CD4-positive, alpha-beta T cell treated with Interferon gamma for 1 hour (primary cell): ENCODE data around the gene DHX57.
"Not testable (repeated sequence)": the region's sequence is repeated elsewhere in the genome, so short reads cannot be mapped to it uniquely, and the experiment has no call there.

Experiments
- DNase-seq: peaks from one replicate; pipeline ENCODE4 v3.0.0-alpha.2; 2020

The DHX57 gene

DNA sequence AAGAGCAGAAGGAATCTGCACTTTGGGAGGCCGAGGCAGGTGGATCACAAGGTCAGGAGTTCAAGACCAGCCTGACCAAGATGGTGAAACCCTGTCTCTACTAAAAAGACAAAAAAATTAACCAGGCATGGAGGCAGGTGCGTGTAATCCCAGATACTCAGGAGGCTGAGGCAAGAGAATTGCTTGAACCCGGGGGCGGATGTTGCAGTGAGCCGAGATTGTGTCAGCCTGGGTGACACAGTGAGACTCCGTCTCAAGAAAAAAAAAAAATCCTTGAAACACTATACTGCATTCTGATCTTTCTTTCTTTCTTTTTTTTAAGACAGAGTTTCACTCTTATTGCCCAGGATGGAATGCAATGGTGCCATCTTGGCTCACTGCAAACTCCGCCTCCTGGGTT lies 80.7 kb downstream of the DHX57 start:
- DNase-seq = not testable (repeated sequence)

DNA sequence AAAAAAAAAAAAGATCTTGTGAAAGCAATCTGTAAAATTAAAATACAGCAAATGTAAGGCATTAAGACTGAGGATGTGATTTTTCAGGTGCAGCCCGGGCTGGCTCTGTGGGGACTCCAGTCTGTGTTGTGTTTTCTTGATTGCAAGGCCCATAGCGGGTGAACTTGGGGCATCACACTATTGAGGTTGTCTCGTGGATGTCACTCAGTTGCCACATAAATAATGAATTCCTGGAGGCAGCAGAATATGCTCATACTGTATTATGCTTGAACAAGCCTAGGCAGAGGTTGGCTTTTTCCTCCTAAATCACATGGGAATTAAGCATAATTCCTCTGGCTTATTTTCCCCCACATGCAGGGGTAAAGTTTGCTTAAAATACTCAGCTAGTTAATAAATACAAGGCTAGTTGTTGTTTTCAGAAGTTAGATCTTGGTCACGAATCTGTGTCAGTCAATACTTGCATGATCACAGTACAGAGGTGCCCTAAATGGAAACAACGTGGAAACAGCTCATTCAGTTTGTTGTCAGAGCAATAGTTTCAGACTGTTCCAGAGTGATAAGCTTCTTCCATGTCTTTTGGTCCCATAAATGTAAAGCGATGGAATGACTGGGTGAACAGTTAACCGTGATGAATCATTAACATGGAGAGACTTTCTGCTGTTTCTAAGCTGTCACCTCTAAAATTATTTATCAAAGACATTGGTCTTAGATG lies 81.3 kb downstream of the DHX57 start:
- DNase-seq = no peak

DNA sequence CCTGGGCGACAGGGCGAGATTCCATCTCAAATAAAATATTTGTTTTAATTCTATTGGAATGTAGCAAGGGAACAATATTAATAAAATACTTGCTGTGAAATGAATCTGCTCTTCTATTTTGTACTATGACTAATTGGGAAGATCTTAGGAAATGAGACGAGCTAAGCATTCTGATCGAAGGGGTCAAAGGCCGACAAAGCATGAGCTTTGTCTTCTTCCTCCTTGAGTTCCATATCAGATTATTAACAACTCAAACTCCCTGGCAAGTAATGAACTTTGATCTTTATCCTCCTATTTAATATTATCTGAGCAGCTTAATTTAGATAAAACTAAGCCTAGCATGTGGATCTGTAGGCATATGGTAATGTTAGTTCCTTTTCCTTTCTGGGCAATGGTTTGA lies 82.2 kb downstream of the DHX57 start:
- DNase-seq = no peak

DNA sequence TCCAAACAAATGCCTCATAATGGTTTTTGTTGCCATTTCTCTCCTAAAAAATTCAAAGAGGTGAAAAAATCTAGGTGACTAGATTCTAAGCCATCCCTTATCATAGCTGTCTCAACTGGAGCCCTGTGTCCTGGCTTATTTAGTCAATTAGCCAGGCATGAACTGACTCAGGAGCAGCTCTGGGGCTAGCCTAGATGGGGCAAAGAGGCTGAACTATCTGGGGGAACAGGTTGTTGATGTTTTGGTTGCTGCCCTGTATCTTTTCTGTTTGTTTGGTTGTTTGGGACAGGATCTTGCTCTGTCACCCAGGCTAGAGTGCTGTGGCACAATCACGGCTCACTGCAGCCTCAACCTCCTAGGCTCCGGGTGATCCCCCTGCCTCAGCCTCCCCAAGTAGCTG lies 83.0 kb downstream of the DHX57 start:
- DNase-seq = no peak

DNA sequence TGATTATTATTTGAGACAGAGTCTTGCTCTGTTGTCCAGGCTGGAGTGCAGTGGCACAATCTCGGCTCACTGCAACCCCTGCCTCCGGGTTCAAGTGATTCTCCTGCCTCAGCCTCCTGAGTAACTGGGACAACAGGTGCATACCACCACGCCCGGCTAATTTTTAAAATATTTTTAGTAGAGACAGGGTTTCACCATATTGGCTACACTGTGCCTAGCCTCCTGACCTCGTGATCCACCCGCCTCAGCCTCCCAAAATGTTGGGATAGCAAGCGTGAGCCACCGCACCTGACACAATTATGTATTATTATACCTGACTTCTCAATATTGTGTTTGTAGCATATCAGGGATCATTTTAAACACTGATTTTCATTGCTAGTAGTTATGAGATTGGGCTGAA lies 83.4 kb downstream of the DHX57 start:
- not testable (repeated sequence) for DNase-seq

DNA sequence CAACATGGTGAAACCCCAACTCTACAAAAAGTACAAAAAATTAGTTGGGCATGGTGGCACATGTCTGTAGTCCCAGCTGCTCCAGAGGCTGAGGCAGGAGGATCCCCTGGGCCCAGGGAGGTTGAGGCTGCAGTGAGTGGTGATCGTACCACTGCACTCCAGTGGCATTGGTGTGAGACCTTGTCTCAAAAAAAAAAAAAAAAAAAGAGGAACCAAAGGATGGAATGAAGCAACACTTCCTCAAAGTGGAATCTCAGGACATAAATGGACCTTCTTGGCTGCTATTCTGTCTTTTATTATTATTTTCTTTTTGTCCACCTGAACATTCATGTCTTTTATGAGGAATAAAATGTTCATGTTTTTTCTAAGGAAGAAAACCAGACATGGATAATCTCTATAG lies 84.0 kb downstream of the DHX57 start:
- no peak for DNase-seq

DNA sequence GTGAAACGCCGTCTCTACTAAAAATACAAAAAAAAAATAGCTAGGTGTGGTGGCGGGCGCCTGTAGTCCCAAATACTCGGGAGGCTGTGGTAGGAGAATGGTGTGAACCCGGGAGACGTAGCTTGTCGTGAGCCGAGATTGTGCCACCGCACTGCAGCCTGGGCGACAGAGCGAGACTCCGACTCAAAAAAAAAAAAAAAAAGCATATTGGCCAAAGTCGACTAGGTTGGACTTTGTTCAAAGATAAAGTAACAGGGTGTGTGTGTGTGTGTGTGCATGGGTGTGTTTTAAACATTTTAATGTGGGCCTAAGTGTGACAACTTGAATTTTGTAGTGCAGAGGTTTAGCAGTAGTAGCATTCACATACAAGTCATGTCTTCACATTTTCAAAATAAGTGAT lies 86.0 kb downstream of the DHX57 start:
- no peak for DNase-seq

DNA sequence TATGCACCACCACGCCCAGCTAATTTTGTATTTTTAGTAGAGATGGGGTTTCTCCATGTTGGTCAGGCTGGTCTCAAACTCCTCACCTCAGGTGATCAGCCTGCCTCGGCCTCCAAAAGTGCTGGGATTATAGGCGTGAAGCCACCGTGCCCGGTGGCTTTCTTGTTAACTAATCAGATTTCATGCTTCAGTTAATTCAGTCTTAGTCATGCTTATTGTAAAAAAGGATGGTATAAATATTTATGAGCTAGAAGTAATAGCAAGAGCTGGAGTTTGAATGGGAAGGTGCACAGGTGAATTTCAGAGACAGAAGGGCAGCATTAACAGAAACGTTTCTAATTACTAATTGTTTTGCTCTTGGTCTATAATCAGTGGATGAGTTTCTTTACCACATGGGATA lies 87.4 kb downstream of the DHX57 start:
- DNase-seq = no peak

DNA sequence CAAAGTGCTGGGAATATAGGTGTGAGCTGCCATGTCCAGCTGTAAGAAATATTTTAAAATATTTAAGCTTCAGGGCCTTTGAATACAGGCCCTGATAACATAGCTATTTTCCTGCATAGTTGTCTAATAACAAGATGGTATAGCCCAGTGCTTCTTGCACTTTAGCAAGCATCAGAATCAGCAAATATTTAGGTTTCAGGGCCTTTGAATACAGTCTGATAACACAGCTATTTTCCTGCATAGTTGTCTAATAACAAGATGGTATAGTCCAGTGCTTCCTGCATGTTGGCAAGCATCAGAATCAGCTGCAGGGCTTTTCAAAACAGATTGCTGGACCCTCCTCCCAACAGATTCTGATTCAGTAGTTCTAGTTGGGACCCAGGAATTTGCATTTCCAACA lies 92.1 kb downstream of the DHX57 start:
- no peak for DNase-seq

DNA sequence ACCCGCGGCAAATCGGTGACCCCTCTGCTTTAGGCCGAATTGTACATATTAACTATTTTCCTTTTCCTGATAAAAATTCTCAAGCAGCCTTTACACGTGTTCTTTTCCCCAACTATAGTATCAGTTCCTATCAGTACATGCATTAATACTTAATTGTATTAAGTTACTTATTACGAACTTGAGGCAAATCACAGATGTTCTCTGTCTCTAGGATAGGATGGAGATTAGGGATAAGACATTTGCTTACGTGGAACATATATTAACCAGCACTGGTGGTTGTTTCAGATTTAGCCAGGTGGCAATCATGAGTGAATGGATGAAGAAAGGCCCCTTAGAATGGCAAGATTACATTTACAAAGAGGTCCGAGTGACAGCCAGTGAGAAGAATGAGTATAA lies 97.0 kb downstream of the DHX57 start:
- no peak for DNase-seq

DNA sequence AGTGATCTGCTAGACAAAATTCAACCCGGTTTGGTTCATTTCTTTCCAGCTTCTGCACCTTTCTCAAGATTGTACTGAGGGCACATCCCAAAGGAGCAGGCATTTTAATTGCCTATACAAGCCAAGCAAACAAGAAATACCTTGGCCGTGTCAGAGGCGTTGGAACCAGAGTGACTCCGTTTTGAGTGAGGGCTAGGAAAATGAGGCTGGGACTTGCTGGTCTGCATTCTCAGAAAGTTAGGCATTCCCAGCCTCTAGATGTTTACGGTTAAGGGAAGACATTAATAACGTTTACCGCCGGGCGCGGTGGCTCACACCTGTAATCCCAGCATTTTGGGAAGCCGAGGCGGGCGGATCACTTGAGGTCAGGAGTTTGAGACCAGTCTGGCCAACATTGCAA lies 99.2 kb downstream of the DHX57 start:
- no peak for DNase-seq

DNA sequence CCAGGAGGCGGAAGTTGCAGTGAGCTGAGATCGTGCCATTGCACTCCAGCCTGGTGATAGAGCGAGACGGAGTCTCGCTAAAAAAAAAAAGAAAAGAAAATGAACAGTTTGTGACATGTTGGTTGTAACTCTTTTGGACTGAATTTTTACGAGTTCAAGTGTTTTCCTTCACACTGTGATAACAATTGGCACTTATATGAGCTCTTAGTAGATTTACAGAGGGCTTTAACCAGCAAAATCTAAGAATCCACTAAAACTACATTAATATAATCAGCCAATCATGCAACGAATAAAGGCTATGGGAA lies 99.9 kb downstream of the DHX57 start:
- no peak for DNase-seq

DNA sequence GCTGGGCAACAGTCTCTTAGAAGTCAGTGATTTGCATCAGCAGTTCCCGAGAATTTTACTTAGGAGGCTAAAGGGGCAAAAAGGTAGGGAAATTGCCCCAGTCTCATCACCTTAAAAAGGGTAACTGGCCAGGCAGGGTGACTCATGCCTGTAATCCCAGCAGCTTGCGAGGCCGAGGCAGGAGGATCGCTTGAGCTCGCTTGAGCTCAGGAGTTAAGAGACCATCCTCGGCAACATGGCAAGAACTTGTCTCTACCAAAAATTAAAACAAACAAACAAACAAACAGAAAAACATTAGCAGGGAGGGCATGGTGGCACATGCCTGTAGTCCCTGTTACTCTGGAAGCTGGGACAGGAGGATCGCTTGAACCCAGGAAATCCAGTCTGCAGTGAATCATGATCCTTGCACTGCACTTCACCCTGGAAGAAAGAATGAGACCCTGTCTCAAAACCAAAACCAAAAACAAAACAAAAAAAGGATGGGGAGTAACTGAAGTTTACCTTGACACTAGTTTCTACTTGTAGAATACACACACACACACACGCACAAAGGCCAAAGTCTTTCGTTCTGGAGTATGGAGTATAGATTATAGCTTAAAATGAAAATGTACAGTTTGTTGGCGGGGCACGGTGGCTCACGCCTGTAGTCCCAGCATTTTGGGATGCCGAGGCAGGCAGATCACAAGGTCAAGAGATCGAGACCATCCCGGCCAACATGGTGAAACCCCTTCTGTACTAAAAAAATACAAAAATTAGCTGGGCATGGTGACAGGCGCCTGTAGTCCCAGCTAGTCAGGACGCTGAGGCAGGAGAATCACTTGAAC lies 100.4 kb downstream of the DHX57 start:
- DNase-seq = no peak

DNA sequence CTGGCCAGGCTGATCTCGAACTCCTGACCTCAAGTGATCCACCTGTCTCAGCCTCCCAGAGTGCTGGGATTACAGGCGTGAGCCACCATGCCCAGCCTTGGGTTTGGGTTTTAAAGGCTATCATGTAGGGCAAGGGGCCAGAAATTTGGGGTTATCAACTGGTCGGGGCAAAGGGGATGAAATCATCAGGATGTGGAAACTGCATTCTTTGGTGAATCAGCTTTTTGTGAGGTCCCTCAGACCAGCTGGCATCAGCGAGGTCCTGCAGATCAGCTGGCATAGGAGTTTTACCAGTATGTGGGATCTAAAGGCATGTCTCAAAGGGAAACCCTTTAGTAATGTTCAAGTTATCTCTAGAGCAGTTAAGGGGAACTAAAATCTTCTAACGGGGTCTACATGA lies 104.1 kb downstream of the DHX57 start:
- DNase-seq = no peak

DNA sequence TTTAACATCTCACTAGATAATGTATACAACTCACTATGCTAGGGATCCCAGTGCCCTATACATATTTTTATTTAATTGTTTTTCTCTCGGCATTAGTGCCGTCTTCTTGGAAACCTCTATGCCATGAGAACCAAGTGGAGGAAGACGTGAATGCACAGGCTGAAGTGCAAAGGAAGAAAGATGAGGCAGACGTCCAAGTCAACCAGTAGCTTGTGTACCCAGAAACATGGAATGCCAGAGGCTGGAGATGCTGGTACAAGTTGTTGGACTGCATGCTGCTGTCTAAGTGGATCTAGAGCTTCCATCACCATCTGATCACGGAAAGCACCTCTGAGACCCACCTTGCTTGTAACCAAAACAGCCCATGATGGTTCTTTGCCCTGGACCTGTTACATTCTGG lies 110.2 kb downstream of the DHX57 start:
- DNase-seq = no peak

DNA sequence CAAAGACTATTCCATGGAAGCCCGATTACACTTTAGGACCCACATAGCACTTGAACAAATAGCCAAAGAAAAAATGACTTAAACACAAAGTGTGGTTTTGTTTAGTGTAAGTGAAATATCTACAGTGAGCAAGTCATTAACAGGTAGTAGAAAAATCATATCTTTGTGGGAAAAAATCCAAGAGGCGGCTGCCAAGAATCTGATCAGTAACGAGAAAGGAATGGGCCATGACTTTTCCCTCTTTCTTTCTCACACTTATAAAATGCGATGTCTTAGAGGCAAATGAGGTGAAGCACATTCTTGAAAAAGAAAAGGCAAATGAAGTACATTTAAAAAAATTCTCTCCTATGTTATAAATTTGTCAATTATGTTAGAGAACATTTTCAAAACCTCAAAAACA lies 110.6 kb downstream of the DHX57 start:
- DNase-seq = no peak

DNA sequence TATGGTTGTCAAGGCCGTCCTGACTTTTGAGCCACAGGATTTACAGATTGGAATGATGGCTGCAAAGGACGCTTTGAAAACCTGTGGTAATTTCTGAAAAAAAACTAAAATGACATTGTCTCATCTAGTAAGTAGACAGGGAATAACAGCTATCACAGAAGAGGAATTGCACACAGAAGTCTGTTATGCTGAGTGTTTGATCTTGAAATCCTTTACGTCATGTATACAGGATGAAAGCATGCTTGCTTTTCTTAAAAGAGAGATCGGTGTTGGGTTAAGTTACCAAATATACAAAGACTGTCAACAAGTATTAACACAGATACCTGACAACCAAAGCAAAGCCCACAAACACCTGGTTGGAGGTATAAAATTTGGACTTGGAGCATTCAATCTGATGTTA lies 112.0 kb downstream of the DHX57 start:
- no peak for DNase-seq

DNA sequence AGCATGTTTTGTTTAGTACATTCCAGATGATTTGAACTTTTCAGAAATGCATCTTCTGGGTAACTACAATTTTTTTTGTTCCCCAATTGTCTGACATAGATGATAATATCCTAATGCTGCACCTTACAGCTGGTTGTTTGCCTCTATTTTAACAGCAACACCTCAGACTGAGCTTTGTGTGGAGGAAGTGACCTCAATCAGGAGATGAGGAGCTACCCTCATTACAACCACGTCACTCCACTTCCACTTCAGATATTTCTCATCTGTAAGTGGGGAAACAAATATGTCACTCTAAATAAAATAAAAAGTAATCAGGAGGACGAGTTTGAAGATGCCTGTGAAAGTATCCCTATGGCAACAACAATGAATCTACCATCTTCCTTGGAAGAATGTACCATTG lies 112.5 kb downstream of the DHX57 start:
- DNase-seq = no peak

DNA sequence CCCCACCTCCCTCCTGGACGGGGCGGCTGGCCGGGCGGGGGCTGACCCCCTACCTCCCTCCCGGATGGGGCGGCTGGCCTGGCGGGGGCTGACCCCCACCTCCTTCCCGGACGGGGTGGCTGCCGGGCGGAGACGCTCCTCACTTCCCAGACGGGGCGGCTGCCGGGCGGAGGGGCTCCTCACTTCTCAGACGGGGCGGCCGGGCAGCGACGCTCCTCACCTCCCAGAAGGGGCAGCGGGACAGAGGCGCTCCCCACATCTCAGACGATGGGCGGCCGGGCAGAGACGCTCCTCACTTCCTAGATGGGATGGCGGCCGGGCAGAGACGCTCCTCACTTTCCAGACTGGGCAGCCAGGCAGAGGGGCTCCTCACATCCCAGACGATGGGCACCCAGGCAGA lies 119.8 kb downstream of the DHX57 start:
- not testable (repeated sequence) for DNase-seq

DNA sequence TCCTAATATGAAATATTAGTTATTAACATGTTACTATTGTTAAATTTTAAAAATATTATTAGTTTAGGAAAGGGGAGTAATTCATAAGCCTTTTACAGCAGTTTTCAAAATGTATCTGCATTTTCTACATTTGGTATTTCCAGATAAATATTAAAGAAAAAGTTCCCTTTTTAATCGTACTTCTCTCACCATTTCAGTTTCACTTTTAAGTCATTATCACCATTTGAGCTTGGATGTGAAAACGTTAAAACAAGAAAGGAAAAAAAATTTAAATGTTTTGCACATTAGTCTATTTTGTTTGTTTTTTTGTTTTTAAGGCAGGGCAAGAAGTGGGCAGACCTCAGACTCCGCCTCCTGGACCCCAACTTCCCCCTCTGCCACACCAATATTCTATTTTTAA lies 121.2 kb downstream of the DHX57 start:
- DNase-seq = no peak

DNA sequence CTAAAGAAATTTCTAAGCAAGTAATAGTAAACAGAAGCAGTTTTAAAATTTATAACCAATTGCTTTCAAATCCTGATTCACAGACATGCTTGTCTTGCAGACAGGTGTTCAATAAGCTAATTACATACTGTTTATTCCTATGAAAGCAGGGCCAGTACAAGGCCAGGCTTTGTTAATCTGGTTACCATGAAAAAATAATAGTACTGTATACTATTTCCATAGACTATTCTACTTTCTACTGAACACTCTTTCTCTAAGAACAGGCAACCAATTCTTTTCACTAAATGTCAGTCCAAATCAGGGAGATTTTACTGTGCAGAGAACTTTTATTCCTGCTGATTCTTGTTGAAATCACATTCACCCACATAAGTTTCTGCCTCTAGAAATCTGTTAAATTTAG lies 121.7 kb downstream of the DHX57 start:
- DNase-seq = no peak

DNA sequence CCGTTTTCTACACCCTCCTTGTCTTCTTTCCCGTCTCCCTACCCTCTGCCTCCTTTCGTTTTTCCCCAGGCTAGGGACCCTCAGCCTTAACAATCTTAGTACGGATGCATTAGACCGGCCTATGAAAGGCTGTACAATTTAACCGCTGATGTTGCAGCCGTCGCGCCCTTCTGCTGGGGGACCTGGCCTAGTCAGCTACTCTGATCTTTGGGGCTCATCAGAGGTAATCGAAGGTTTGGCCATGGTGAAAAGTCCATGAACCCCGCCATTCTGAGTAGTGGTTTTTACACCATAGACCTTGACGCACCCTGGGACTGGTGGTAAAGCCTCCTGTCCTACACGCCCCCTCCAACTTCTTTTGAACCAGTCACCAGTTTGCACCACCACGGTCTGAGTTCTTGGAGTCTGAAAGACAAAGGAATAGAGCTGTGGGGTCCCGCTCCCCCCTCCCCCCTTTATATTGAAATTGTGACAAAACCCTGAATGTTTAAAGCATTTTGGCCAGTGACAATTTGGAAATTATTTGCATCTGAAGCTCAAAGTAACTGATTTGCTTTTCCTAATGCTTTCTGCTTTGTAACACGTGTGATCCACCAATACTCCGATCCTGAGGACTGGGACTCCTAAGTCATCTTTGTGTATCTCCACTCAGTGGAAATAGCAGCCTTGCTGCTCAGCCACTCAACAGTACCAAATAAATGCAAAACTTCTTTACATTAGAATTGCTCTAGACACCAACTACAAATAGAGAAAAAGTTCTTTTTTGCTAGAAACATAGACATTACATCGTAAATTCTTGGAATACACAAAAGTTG lies 123.9 kb downstream of the DHX57 start:
- no peak for DNase-seq

DNA sequence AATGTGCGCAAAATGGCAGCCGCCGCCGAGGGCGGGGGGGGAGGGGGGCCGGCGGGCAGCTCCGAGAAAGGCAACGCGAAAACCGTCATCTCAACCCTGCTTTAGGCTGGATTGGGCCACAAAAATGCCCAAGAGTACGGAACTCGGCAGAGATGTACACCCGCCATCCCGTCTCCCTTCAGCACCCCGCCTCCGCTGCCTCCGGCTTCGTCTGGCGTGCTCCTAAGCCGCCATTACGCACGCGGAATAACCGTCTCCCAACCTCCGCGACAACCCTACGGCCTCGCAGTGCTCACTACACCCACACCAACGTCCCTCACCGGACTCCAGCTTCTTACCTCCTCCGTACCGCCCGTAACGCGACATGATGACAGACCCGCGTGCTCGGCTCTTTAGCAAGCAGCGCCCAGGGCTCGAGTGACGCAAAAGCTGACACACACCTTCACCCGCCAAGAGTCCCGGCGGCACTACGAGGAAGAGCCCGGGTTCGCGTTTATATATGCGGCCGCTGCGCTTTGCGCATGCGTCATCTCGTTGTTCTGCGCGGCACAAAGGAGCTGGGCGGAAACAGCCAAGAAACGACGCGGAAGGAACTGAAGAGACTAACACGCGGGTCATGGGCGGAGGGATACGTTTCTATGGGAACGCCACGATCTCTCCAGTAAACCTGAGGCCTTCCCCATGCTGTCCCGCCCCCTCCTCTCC lies 124.7 kb downstream of the DHX57 start, which contains the start of gene SRSF7:
SRSF7 (minus strand) TSS at position 471 of the 705 bp plus-strand sequence; CDS start at position 366, 105 bp downstream.
- DNase-seq = peak; percentile 97
